HepG2 (cell line): ENCODE results near the gene ASB14.

Experiments used
- BHLHE40 ChIP-seq: IDR thresholded peaks from 2 replicates; pipeline ENCODE4 v1.6.1; 2011; ENCODE audit warnings: low read length, improper control_type of control experiment
- CTCF ChIP-seq: sonication (generic); formaldehyde crosslinking; IDR thresholded peaks from 2 replicates; pipeline ENCODE4 v1.5.0; 2020; ENCODE audit warnings: mild to moderate bottlenecking, missing genetic modification reagents, moderate library complexity
- GMEB2 ChIP-seq: IDR thresholded peaks from 2 replicates; pipeline ENCODE4 v1.6.1; 2016; ENCODE audit warnings: missing biosample characterization, missing genetic modification reagents, low read depth
- HNRNPK ChIP-seq: fragments of 200-400 bp; formaldehyde crosslinking; IDR thresholded peaks from 2 replicates; pipeline ENCODE4 v1.6.1; 2018; ENCODE audit warnings: low read length, low read depth, moderate library complexity, mild to moderate bottlenecking; ENCODE audit not compliant: poor library complexity, severe bottlenecking
- ZBTB8A ChIP-seq: sonication (generic); formaldehyde crosslinking; IDR thresholded peaks from 2 replicates; pipeline ENCODE4 v1.4.0; 2020; ENCODE audit warnings: mild to moderate bottlenecking, low read depth, missing genetic modification reagents, borderline replicate concordance
- ZNF292 ChIP-seq: sonication (generic); formaldehyde crosslinking; IDR thresholded peaks from 2 replicates; pipeline ENCODE4 v1.8.1; 2022; ENCODE audit warnings: mild to moderate bottlenecking, low read depth, missing genetic modification reagents, borderline replicate concordance
- ZNF367 ChIP-seq: sonication (generic); formaldehyde crosslinking; IDR thresholded peaks from 2 replicates; pipeline ENCODE4 v1.4.0; 2020; ENCODE audit warnings: missing genetic modification reagents, borderline replicate concordance

- TF ChIP-seq GMEB2 = no peak
- TF ChIP-seq CTCF (CRISPR knock-in tag) = no peak
- TF ChIP-seq BHLHE40 = no peak
- no peak for TF ChIP-seq ZBTB8A (CRISPR knock-in tag)
- no peak for TF ChIP-seq ZNF367 (CRISPR knock-in tag)
- TF ChIP-seq ZNF292 (CRISPR knock-in tag) = no peak
- no peak for TF ChIP-seq HNRNPK
These were observed 17.6 kb downstream of the ASB14 start for GRCh38 chr3:57274845-57275244.
